ENCODE data around the gene HACL1. TPM values are rescaled to one million over a fixed set of nuclear protein-coding genes. Genes with fewer than 3 reads are reported as not detected.

Gene HACL1
- total RNA-seq, 1 donor from 2014 or later = 20.5 TPM

GRCh38 chr3:15521573-15521965, 79.8 kb downstream of the HACL1 start, which contains the start of gene COLQ:
COLQ (minus strand) TSS chr3:15521706; CDS start chr3:15521625, 81 bp downstream.
- Mint-ChIP-seq H3K9me3 (no peaks in the 10 kb centered on the region), H3K4me1 (ENCODE audit: unreplicated experiment) (peaks cover 14% of the 10 kb centered on the region), H3K36me3 (no peaks in the 10 kb centered on the region), H3K27ac (no peak within 1 kb of the TSS), H3K4me3 (no peak within 1 kb of the TSS), H3K27me3 (no peaks in the 10 kb centered on the region)
- TF ChIP-seq, protein P1, sequence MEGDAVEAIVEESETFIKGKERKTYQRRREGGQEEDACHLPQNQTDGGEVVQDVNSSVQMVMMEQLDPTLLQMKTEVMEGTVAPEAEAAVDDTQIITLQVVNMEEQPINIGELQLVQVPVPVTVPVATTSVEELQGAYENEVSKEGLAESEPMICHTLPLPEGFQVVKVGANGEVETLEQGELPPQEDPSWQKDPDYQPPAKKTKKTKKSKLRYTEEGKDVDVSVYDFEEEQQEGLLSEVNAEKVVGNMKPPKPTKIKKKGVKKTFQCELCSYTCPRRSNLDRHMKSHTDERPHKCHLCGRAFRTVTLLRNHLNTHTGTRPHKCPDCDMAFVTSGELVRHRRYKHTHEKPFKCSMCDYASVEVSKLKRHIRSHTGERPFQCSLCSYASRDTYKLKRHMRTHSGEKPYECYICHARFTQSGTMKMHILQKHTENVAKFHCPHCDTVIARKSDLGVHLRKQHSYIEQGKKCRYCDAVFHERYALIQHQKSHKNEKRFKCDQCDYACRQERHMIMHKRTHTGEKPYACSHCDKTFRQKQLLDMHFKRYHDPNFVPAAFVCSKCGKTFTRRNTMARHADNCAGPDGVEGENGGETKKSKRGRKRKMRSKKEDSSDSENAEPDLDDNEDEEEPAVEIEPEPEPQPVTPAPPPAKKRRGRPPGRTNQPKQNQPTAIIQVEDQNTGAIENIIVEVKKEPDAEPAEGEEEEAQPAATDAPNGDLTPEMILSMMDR (conservative IDR thresholded peaks at IDR 0.05) = no peak
- DNase-seq (ENCODE audit: extremely low spot score, unreplicated experiment) = no peak

GRCh38 chr3:15520804-15521572, 80.4 kb downstream of the HACL1 start:
- H3K36me3 Mint-ChIP-seq = no peaks in the 10 kb centered on the region
- DNase-seq (ENCODE audit: extremely low spot score, unreplicated experiment) = no peak
- H3K27me3 Mint-ChIP-seq = no peaks in the 10 kb centered on the region
- peaks cover 14% of the 10 kb centered on the region for H3K4me1 Mint-ChIP-seq (ENCODE audit: unreplicated experiment)
- H3K9me3 Mint-ChIP-seq = no peaks in the 10 kb centered on the region
- TF ChIP-seq, protein P1 (conservative IDR thresholded peaks at IDR 0.05) = no peak
- H3K4me3 Mint-ChIP-seq = no peak overlapping the region
- H3K27ac Mint-ChIP-seq = no peak overlapping the region

DNA sequence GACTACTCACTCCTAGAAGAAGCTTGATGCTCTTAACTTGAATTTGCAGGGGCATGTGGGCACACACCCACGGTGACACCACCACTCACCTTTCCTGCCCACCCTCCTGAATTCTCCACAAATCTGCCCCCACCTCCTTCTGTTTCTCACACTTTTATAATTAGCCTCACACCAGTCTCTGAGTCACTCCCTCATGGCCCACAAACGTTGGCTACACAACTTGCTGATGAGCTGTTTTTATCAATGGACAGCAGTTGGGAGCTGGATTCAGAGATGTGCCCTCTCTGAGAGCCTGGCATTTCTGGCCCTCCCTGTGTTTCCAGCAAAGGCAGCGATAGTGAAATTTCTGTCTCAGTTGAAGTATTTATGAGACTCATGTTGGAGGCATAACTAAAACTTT, 81.2 kb downstream of the HACL1 start:
- TF ChIP-seq, protein P1 (conservative IDR thresholded peaks at IDR 0.05) = no peak
- no peak overlapping the region for H3K27ac Mint-ChIP-seq
- H3K27me3 Mint-ChIP-seq = no peaks in the 10 kb centered on the region
- H3K36me3 Mint-ChIP-seq = no peaks in the 10 kb centered on the region
- no peaks in the 10 kb centered on the region for H3K9me3 Mint-ChIP-seq
- DNase-seq (ENCODE audit: extremely low spot score, unreplicated experiment) = no peak
- peaks cover 14% of the 10 kb centered on the region for H3K4me1 Mint-ChIP-seq (ENCODE audit: unreplicated experiment)
- H3K4me3 Mint-ChIP-seq = no peak overlapping the region

DNA sequence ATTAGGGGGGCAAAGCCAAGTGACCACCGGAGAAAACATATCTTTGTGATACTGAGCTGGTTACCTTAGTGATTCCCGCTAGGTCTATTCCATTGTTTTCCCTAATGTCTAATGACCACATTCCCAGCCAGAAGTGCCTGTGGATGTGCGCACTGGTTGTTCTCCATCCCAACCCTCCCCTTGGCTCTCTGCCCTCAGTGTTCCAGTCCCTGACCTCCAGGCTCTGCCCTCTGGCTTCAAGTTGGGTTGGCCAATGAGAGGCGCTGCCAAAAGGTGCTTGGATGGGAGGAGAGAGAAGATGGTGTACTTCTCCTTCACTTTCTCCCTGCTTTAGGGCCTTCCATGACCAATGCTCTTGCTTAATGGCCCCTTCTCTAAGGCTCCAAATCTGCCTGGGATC, 82.3 kb downstream of the HACL1 start:
- TF ChIP-seq, protein P1 (conservative IDR thresholded peaks at IDR 0.05) = no peak

DNA sequence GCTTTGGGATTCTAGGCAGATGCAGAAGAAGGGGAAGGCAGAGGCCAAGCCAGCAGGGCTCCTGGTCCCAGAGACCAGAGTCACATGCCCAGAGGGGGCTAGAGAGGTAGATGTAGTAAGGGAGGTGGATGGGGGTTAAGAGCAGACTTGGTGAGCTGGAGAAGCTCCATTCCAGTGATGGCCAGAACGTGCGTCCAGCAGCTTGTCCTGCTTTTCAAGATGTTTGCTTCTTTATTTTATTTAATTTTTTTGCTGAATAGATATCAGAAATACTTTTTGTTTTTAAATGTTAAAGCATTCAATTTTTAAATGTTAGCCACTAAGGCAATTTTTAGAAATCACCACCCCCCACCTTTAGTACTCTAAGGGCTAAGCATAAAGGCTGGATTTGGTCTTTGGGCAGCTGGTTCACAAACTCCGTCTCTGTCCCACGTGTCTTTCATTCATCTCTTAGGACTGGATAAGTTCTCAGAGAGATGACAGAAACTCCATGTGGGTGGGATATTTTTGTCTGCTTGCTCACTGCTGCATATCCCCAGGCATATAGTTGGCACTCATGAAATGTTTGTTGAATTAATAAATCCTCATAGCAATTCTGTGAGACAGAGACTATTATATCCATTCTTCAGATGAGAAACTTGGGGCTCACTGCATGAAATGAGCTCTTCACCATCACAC, 86.6 kb downstream of the HACL1 start:
- no peaks in the 10 kb centered on the region for H3K27me3 Mint-ChIP-seq
- no peak overlapping the region for H3K4me3 Mint-ChIP-seq
- TF ChIP-seq, protein P1 (conservative IDR thresholded peaks at IDR 0.05) = no peak
- no peaks in the 10 kb centered on the region for H3K9me3 Mint-ChIP-seq
- no peak for DNase-seq (ENCODE audit: extremely low spot score, unreplicated experiment)
- H3K4me1 Mint-ChIP-seq (ENCODE audit: unreplicated experiment) = peaks cover 7% of the 10 kb centered on the region
- no peaks in the 10 kb centered on the region for H3K36me3 Mint-ChIP-seq
- no peak overlapping the region for H3K27ac Mint-ChIP-seq

More for the DNA sequence above, 82.3 kb downstream of the HACL1 start:
- Mint-ChIP-seq H3K27ac (no peak overlapping the region), H3K27me3 (no peaks in the 10 kb centered on the region), H3K4me1 (ENCODE audit: unreplicated experiment) (peaks cover 14% of the 10 kb centered on the region), H3K9me3 (no peaks in the 10 kb centered on the region), H3K4me3 (no peak overlapping the region), H3K36me3 (no peaks in the 10 kb centered on the region)
- no peak for DNase-seq (ENCODE audit: extremely low spot score, unreplicated experiment)
